HS-5 (cell line): ENCODE results near the gene TTC32.

Experiments used
- DNase-seq: peaks from one replicate; pipeline ENCODE4 v3.0.0-alpha.2; 2012; ENCODE audit warnings: low read depth

The TTC32 gene

DNA sequence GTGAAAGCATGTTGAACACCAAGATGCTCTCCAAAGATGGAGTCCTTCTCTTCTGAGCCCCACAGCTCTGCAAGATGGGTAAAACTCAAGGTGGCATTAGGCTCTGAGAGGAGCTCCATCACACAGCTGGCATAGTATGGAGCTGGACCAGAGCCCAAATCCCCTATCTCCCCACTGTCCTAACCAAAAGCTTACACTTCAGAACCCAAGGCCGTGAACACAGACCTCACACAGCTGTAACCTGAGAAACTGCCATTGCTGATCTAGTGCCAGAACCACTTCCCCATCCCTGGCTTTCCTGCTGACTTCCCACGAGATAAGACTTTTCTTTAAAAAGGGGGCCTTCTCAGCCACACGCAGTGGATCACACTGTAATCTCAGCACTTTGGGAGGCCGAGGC is 25.0 kb downstream of the TTC32 start:
- no peak for DNase-seq

DNA sequence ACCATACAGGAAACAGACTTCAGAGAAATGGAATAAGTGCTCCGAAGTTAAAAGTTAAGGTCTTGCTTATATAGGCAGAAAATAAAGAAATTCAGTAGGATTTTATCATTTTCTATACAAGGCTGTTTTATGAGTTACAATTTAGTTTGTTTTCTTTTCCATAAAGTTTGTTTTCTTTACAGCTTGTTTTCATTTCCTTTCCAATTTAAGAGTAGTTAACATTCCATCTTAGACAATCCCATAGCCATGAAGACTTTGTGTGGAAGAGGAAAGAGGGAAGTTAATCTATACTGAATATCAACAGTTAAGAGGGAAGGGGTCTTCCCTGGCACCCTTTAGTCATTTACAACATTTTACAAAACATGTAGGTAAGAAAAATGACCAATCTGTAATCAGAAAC is 26.5 kb downstream of the TTC32 start:
- no peak for DNase-seq

DNA sequence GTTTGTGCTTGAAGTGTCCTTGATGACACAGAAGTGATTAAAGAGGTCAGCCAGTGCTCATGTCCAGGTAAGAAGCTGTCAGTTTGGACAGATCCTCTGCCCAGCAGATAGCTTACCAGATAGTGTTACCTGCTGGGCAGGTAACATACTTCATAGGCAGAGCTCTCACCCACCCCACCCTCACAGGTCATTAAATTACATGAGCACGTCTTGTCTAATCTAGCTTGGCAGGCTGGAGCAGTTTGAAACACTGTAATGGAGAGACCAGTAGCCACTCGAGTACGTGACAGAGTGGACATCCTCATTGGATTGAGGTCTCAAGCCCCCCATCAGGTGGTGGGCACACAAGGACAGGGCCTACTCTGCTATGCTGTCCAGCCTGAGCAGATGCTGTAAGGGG is 27.1 kb downstream of the TTC32 start:
- no peak for DNase-seq

DNA sequence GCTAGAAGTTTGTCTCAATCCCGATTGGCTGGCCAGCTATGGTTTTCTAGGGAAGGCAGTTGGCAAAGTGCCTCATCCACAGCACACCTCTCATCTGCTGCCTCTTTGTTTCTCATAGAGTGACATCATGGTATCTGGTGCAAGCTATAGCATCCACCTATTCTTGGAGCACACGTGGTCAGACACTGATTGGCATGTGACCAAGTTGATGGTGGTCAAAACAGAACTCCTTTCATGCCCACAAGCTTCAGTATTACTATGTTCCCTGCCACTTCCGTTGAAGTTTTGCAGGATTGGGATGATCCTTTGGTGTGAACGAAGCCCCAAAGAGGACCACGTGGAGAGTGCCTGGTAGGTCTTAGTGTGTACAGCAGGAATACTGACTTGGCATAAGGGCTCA is 28.8 kb downstream of the TTC32 start:
- no peak for DNase-seq

- no peak for DNase-seq
Measured at GRCh38 chr2:19872302-19872701, 29.5 kb downstream of the TTC32 start.

DNA sequence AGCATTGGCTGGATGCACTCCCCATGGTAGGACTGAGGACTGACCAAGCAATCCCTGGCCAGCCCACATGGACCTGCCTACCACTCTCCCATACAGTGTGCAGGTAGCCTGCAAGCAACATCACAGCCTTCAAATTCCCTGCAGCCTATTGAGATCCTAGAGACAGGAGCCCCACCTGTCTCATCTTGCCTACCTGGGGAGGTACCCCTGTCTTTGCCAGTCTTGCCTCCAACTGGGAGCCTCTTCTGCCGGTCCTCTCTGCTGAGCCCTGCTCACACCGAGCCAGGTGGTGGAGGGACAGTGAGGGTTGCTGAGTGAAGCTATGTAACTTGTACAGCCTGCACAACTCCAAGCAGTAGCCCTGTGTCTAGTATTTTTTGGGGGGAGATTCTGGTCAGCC is 29.9 kb downstream of the TTC32 start:
- no peak for DNase-seq

GRCh38 chr2:19870792-19871191 is 31.0 kb downstream of the TTC32 start:
- DNase-seq: no peak

DNA sequence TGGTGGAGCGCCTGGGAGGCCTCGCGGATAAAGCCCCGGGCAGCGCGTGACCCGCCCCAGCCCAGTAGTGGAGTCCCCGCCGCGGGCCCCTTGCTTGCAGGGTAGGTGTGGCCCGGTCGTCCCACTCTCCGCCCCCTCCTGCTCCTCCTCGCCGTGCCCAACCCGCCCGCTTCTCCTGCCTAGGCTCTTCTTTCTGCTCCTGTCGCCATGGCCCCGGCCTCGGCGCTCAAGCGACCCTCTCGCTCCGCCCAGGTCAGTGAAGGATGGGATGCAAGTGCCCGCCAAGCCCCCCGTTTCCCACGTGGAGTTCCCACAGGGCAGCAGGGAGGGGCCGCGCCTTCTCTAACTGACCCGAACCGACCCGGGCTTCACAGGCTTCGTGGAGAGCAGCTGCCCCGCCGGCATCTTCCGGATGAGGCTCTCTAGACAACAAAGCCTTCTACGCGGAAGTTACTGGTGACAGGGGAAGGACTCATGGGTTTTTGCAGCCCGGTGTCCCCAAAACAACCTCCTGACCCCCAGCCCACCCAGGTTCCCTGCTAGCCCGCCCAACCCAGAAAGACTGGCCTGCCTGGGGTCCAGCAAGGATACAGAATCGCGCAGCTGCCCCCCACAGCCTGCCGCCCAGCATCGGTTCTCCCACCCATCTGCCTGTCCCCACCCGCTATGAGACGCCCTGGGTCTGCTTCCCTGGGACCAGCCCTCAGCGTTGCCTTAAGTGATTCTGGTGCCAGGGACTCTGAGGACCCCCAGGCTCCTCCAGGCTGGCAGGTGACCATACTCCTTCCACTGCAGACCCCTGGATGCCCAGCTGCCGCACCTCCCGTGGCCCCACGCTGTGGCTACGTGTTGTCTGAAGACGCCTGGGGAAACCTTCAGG is 32.8 kb downstream of the TTC32 start:
- no peak for DNase-seq

DNA sequence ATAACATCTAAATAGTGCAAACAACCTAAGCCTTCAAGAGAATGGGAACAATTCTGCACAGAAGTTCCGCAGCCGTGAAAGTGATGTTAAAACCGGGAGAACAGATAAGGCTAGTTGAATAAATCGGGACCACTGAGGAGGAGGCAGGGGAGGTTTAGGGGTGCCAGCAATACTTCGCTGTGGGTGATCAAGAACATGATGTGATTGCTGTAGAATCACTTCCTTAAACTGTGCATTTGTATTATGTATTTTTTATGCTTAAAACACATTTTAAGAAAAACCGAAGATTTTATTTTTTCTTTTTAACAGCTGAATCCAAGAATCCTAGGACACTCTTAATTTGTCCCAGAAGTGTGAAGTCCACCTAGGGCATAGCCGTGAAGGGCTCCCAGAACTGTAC is 33.6 kb downstream of the TTC32 start:
- no peak for DNase-seq

GRCh38 chr2:19866771-19867170 is 35.0 kb downstream of the TTC32 start:
- DNase-seq: no peak

GRCh38 chr2:19865151-19865550 is 36.6 kb downstream of the TTC32 start:
- DNase-seq: no peak

DNA sequence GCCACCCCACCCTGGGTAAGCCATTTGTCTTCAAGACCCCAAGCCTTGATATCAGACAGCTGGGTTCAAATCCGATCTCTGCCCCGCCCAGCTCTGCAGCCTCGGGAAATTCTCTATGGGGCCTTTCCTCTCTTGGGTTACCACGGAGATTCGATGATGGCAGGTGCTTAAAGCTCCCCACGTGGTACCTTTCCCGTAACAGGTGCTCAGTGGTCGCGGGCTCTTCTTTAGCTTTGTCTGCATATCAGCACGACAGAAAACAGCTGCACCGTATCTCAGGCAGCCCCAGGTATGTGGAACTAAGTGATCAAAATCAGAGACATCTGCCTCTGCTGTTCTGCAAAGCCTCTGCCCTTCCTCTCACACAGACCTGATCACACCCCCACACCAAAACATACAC is 37.4 kb downstream of the TTC32 start:
- DNase-seq: no peak

DNA sequence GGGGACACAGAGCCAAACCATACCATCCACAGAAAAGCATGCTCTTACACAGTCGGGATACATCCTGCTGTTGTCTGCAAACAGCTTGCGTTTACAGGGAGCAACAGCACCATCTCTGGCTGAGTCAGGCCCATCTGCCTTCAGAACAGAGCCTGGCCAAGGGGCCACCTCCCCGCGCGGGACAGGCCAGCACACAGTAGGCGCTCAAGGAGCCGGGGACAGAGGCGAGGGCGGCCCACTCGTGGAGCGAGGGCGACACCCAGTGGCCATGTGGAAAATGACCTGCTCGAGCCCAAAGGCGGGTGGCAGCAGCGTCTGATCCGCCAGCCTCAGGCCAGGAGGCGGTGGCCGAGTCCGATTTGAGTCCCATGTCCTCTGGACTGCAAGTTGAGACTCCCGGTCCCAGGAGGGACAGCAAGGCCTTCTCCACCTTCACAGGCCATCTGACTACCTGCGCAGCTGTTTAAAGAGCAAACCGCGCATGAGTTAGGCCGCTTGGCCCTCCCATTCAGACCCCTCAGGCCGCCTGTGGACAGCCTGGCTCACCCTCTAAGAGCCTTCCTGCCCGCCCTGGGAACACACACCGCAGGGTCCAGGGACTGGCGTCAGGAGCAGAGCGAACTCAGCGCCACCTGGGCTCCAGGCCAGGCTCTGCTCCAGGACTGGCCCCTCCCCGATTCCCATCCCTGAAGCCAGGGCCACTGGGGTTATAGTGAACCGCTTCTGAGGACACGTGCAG is 38.3 kb downstream of the TTC32 start:
- DNase-seq: peak; percentile 6

DNA sequence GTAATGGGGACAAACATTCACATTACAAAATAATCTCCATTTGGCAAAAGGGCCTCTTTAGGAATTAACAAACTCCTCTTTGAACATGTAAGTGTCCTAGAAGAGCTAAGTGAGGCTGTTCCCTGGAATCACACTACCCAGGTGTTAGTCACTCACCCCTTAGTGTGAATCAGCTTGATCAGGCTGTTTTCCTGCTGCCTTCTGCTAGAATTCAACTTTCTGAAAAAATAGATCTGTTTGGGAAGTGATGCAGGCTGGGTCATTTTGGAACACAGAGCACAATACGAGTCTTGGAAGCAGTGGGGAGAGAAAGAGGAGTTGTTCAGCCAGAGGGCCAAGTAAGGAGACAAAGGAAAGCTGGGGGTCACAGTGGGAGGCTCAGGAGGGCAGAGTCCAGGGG is 40.0 kb downstream of the TTC32 start:
- peak; percentile 5 for DNase-seq

DNA sequence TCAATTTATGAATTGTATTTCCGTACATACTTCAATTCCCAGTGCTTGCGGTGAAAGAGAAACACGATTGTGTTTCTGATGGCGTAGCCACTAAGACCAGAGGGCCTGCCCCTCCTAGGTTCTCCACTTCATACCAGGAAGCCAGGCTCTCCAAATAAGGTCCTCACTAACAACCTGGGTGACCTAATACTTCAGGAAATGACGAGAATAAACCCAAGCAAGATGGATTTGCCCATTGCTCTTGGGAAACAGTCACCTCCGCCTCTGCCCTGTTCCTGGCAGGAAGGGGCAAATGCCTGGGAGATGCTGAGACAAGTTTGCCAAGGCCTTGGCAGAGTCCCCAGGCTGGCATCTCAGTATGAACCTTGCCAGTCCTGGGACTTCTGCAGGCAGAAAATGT is 41.8 kb downstream of the TTC32 start:
- DNase-seq: no peak

DNA sequence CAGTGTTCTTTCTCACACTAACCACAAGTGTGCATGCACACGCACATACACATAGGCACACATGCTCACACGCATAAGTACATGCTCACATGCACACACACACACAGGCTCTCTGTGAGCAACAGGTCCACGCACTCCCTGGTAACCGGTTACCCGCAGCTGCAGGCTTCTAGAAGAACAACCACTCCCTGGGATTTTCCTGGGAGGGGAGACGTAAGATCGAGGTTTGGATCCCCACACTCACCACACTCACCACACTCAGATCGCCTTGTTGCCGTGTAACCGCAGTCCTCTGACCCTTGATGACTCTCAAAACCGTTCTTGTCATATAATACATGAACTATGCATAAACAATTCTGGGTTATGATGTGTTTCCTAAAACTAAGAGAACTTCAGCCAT is 42.2 kb downstream of the TTC32 start:
- DNase-seq: no peak

DNA sequence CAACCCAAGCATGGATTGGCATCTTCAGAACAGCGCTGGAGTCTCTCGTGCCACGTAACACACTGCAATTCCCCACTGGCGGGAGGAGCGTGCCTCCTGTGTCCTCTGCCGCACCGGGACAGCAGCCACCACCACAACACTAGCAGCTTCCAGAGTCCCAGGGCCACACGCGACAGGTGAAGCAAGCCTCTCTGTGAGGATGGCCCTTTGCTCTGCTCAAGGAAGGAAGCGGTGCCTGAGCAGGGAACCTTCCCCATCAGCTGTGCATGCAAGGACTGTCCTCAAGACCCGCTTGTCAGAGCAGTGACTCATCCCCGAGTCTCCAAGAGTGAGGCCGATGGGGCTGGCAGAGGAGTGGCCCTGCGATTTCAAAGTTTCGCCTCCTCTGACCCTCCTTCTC is 44.0 kb downstream of the TTC32 start:
- DNase-seq: no peak

GRCh38 chr2:19857100-19857499 is 44.7 kb downstream of the TTC32 start:
- DNase-seq: no peak

DNA sequence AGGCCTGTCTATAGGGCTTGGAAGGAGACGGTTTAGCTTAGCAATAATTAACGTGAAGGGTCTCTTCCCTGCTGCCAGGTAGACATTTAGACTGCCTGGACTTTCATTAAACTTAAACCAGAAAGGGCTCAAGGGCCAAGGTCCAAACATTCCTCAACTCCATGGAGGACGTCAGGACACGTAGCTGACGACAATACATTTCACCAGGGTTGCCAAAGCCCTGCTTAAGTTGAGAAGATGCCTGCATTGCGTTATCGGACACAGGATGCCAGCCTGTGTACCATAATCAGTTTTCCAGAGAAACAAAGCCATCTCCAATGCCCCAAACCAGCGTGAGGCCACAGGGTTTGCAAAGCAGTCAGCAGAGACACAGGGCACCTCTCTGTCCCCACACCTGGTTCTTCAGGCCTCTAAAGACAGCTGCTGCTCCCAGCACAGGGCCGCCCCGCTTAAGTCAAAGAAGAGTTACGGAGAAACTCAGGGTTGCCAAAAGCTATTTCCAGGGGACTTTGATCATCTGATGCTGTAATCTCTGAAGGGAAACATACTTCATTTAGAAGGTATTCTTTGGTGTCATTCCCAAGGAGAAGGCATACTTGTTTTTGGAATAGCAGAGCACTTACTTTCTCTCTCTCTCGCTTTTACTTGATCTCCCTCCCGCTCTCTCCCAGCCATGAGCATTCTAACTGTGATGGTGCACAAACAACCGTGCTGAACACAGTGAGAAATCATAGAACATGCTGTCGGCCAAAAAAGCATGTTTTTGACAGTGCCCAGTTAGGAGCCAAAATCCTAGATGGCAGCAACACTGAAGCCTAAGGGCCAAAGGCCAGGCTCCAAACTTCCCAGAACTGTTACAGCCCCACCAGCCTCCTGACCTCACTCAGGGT is 46.0 kb downstream of the TTC32 start:
- DNase-seq: no peak

GRCh38 chr2:19854596-19855541 is 46.9 kb downstream of the TTC32 start:
- no peak for DNase-seq

DNA sequence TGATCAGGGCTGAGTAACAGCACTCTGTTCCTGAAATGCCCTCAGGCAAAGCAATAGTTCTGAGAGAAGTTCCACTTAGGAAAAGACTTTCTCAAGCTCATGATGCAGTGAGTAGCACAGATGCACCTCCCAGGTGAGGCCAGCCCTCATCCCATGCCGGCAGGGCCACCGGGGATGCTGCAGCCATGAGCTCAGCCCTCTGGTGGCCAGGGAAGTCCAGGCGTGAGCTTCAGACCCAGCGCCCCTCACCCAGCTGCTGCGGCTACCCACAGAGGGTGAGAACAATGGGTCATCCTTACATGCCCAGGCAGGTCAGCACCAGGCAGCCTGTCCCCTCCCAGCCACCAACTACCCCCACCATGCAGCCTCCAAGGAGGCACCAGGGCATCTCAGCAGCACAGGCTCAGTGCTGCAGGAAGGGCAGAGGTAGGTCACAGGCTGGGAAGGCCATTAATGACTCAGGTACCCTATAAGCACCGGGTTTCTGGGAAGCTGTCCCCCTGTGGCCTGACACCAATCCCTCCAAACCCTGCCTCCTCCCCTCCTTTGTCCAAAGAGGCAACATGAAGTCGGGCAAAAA is 50.6 kb downstream of the TTC32 start:
- DNase-seq: no peak
